Gastroesophageal sphincter (tissue), 4 donors: ENCODE results near the gene VTI1A. TPM values are rescaled to one million over a fixed set of nuclear protein-coding genes. Genes with fewer than 3 reads are reported as not detected.

Source experiments
- ATAC-seq: fragments of 150-250 bp; one replicate; pipeline ENCODE4 v1.9.1; 2016; ENCODE audit warnings: mild to moderate bottlenecking, moderate library complexity
- H3K27ac ChIP-seq, 4 donors: fragments of 200-600 bp; sonication (generic) in 3 of 4; 1 replicate in 3 of 4; 2 replicates in 1 of 4; pipeline ENCODE4 v1.5.1; 2016 to 2019
- H3K27me3 ChIP-seq: fragments of 200-600 bp; sonication (generic); one replicate; pipeline ENCODE4 v1.5.1; 2019
- H3K36me3 ChIP-seq, 2 donors: fragments of 200-600 bp; sonication (generic); one replicate each; pipeline ENCODE4 v1.5.1; 2019; ENCODE audit warnings: control low read depth in 1 of 2
- H3K4me1 ChIP-seq, 3 donors: fragments of 200-600 bp; sonication (generic); 1 replicate in 2 of 3; 2 replicates in 1 of 3; pipeline ENCODE4 v1.5.1; 2016 to 2019; ENCODE audit warnings: control low read depth in 2 of 3
- H3K4me3 ChIP-seq, 2 donors: fragments of 200-600 bp; sonication (generic); one replicate each; pipeline ENCODE4 v1.5.1; 2019; ENCODE audit warnings: mild to moderate bottlenecking in 1 of 2, moderate library complexity in 1 of 2
- H3K9me3 ChIP-seq, 3 donors: fragments of 200-600 bp; sonication (generic); one replicate each; pipeline ENCODE4 v1.5.1; 2017 to 2019; ENCODE audit warnings: control low read depth in 2 of 3
- EP300 ChIP-seq: sonication (generic); formaldehyde crosslinking; IDR thresholded peaks from one replicate; pipeline ENCODE4 v1.6.1; 2017; ENCODE audit warnings: antibody characterized with exemption, mild to moderate bottlenecking
- POLR2A ChIP-seq, 2 donors: fragments of 450-650 bp; IDR thresholded peaks; one replicate each; pipeline ENCODE4 v1.6.1; 2017; ENCODE audit warnings: antibody characterized with exemption in 2 of 2, mild to moderate bottlenecking in 2 of 2, moderate library complexity in 1 of 2
- POLR2AphosphoS5 ChIP-seq: sonication (generic); formaldehyde crosslinking; IDR thresholded peaks from one replicate; pipeline ENCODE4 v1.6.1; 2017; ENCODE audit warnings: antibody characterized with exemption
- WGBS, 2 donors: methylation state at CpG; one replicate each; pipeline ENCODE4 v1.1.5; 2018; ENCODE audit warnings: low coverage in 1 of 2; 5-methylcytosine and 5-hydroxymethylcytosine counted together
- total RNA-seq, 4 donors: library from RNA; depleted of rRNA; stranded (reverse); fragments of >200 nt; gene quantifications; one replicate each; pipeline ENCODE4 v1.1.0, GENCODE V29; 2016
- TF ChIP-seq, protein P1 (sequence below), 4 experiments: fragments of 200-600 bp in 2 of 4; fragments of 450-650 bp in 2 of 4; sonication (generic) in 1 of 4; IDR thresholded peaks; one replicate each; pipeline ENCODE4 v1.5.1; 2017 to 2019; ENCODE audit warnings: antibody characterized with exemption in 4 of 4, mild to moderate bottlenecking in 2 of 4, moderate library complexity in 2 of 4

Gene VTI1A
- total RNA-seq, 4 donors from 2014 or later, result 19.6 to 81.9 (median 43.1) TPM

DNA sequence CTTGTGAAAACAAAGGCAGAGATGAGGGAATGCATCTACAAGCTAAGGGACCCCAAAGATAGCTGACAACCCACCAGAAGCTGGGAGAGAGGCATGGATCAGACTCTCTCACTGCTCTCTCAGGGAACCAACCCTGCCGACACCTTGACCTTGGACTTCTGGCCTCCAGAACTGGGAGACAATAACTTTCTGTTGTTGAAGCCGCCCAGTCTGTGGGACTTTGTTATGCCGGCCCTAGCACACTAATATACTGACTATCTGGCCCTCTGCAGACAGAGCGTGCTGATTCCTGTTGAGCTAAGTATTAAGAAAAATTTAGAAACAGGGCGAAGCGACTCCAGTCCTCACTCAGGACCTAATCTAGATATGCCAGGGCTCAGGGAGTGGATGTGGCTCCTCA is 358.7 kb downstream of the VTI1A start:
- TF ChIP-seq POLR2AphosphoS5, result no peak
- TF ChIP-seq POLR2A (IDR thresholded peaks at IDR 0.05), result no peak
- TF ChIP-seq, protein P1, sequence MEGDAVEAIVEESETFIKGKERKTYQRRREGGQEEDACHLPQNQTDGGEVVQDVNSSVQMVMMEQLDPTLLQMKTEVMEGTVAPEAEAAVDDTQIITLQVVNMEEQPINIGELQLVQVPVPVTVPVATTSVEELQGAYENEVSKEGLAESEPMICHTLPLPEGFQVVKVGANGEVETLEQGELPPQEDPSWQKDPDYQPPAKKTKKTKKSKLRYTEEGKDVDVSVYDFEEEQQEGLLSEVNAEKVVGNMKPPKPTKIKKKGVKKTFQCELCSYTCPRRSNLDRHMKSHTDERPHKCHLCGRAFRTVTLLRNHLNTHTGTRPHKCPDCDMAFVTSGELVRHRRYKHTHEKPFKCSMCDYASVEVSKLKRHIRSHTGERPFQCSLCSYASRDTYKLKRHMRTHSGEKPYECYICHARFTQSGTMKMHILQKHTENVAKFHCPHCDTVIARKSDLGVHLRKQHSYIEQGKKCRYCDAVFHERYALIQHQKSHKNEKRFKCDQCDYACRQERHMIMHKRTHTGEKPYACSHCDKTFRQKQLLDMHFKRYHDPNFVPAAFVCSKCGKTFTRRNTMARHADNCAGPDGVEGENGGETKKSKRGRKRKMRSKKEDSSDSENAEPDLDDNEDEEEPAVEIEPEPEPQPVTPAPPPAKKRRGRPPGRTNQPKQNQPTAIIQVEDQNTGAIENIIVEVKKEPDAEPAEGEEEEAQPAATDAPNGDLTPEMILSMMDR (IDR thresholded peaks at IDR 0.05), result no peak
- no peak for TF ChIP-seq EP300
- Histone ChIP-seq H3K27me3 (no peaks in the 10 kb centered on the region), H3K36me3 (no peaks in the 10 kb centered on the region), H3K4me3 (no peak overlapping the region), H3K9me3 (no peaks in the 10 kb centered on the region), H3K27ac (no peak overlapping the region), H3K4me1 (no peaks in the 10 kb centered on the region)
- 91% methylated on average over 4 of the region's 6 CpGs for WGBS, 2 donors
- no peak for ATAC-seq

DNA sequence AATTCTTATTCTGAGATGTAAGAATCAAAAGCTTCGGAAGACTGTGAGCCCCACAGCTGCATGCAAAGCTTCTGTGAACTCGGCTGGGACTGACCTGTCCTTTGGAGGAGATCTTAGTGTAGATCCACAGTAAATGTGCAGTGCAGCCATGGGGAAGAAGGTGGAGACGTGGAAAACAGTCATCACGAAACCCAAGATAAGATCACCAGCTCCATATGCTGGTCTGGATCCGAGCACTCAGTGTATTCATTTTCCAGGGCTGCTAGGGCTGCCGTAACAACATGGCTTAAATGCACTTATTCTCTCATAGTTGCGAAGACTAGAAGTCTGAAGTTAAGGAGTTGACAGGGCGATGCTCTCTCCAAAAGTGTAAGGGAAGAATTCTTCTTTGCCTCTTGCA is 360.0 kb downstream of the VTI1A start:
- no peaks in the 10 kb centered on the region for H3K27me3 ChIP-seq
- H3K4me1 ChIP-seq, result peaks cover 0 to 5% (median 0%) of the 10 kb centered on the region in 3 donors
- no peak overlapping the region for H3K4me3 ChIP-seq
- H3K9me3 ChIP-seq, result no peaks in the 10 kb centered on the region
- no peaks in the 10 kb centered on the region for H3K36me3 ChIP-seq
- TF ChIP-seq EP300 (no peak), POLR2A (IDR thresholded peaks at IDR 0.05) (no peak)
- WGBS, 2 donors, result 91 to 99% methylated on average over 5 to 7 of the region's 8 CpGs
- H3K27ac ChIP-seq, result no peak overlapping the region
- ATAC-seq, result no peak

GRCh38 chr10:112809736-112810135 is 362.7 kb downstream of the VTI1A start:
- TF ChIP-seq POLR2A (IDR thresholded peaks at IDR 0.05) (no peak), EP300 (no peak), POLR2AphosphoS5 (no peak)
- TF ChIP-seq, protein P1 (IDR thresholded peaks at IDR 0.05), result no peak
- no peak for ATAC-seq
- whole genome bisulfite sequencing, 2 donors, result 95 to 100% methylated on average over 1 to 4 of the region's 4 CpGs
- Histone ChIP-seq H3K27me3 (no peaks in the 10 kb centered on the region), H3K27ac (no peak overlapping the region), H3K4me1 (peaks cover 0 to 11% (median 4%) of the 10 kb centered on the region in 3 donors), H3K4me3 (no peak overlapping the region), H3K36me3 (no peaks in the 10 kb centered on the region), H3K9me3 (no peaks in the 10 kb centered on the region)

DNA sequence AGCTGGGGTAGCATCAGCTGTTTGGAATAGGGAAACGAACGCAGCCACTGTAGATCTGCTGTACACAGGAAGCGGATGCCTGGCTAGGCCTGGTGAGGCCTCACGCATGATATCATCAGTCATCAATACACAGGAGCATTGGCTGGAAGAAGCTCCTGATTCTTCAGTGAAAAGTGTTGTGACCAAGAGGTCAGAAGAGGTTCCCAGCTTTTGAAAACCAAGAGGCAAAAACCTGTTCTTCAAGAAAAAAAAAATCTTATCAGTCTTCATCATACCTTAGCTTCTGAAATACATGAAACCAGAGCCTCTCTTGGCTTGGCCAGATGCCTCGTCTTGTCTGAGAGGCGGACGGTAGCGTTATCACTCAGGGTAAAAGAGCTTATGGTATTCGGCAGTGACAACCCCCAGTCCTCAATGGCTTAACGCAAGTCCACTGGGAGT is 363.7 kb downstream of the VTI1A start:
- H3K4me1 ChIP-seq, result peaks cover 0 to 11% (median 4%) of the 10 kb centered on the region in 3 donors
- no peaks in the 10 kb centered on the region for H3K9me3 ChIP-seq
- no peak overlapping the region for H3K27ac ChIP-seq
- ATAC-seq, result no peak
- WGBS, 2 donors, result 85 to 92% methylated on average over 4 to 6 of the region's 10 CpGs
- H3K27me3 ChIP-seq, result no peaks in the 10 kb centered on the region
- TF ChIP-seq POLR2A (IDR thresholded peaks at IDR 0.05), result no peak
- TF ChIP-seq POLR2AphosphoS5, result no peak
- no peak for TF ChIP-seq EP300
- TF ChIP-seq, protein P1 (IDR thresholded peaks at IDR 0.05), result no peak
- H3K36me3 ChIP-seq, result peaks cover 0 to 4% of the 10 kb centered on the region in 2 donors
- H3K4me3 ChIP-seq, result no peak overlapping the region

DNA sequence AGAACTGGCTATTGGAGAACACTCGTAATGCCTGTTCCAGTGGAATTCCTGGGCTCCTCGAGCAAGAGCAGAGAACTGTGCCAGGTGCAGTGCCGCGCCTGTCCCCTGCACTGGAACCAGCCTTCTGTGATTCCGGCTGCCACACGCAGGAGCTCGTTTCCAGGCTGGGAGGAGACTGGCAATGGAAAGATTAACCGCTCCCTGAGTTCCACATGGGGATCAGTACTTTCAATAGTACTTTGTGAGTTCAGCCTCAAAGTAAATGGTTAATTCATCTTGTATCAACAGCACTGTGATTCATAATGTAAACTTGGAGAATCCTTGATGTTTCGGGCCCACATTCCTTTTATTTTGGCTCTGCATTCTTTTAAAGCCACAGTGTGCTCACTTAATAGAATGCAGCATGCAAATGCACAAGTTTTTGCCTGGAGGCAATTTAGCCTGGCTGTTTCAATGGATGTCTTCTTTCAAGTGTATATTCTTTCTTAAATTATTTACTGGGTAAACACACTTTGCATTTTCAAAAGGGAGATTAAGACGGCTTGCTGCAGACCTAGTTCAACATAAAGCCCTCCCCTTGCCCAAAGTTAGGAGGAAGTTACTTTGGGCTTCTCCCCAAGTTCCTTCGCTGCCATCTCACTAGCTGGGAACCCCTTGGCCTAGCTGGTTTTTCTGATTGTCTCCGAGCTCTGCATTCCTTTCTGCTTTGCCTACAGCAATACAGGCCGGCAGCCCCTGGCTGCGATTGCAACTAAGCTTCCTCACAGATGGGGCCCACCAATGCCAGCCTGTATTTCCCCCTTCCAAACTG is 364.9 kb downstream of the VTI1A start:
- Histone ChIP-seq H3K27ac (peak overlapping the region in 3 of 4 donors; percentile 22 to 56 (median 49)), H3K27me3 (no peaks in the 10 kb centered on the region), H3K36me3 (peaks cover 0 to 4% of the 10 kb centered on the region in 2 donors), H3K4me3 (no peak overlapping the region), H3K9me3 (no peaks in the 10 kb centered on the region), H3K4me1 (peaks cover 0 to 11% (median 4%) of the 10 kb centered on the region in 3 donors)
- 29 to 30% methylated on average over 8 to 12 of the region's 14 CpGs for WGBS, 2 donors
- TF ChIP-seq, protein P1 (IDR thresholded peaks at IDR 0.05), result no peak
- TF ChIP-seq POLR2AphosphoS5, result peak; percentile 72
- peak; percentile 69 for ATAC-seq
